Endothelial cell of umbilical vein (primary cell): Measurements from ENCODE around the gene CCDC187. TPM values are rescaled to one million over a fixed set of nuclear protein-coding genes. Genes with fewer than 3 reads are reported as not detected.

Experiments
- BruUV-seq: library from RNA; stranded (reverse); fragments of 400-500 nt; replicated peaks from 2 replicates; lab custom pipeline; 2021; lab: Mats Ljungman, UMichigan
- CTCF ChIA-PET: fragments of 300-600, 350-600 bp; sonication (Branson Sonifier 250); formaldehyde crosslinking; loops from one replicate; lab custom pipeline; 2021; ENCODE audit warnings: antibody characterized with exemption, inconsistent platforms; lab: Charles Lee
- POLR2A ChIA-PET: fragments of 300-600, 350-600 bp; sonication (Branson Sonifier 250); formaldehyde crosslinking; loops from one replicate; lab custom pipeline; 2021; ENCODE audit warnings: antibody characterized with exemption, inconsistent platforms; lab: Charles Lee
- DNase-seq: peaks from one replicate; pipeline ENCODE4 v3.0.0-alpha.2; 2011; ENCODE audit warnings: low read depth, low spot score
- FAIRE-seq: peaks from 2 replicates; lab custom pipeline; 2011; peaks lifted over from hg19 to GRCh38; lab: Jason Lieb, UNC
- H2AFZ ChIP-seq: 2 replicates; pipeline ENCODE4 v1.6.0; 2012; ENCODE audit warnings: low read depth, low read length, control low read depth, inconsistent platforms
- H3K27ac ChIP-seq: 2 replicates; pipeline ENCODE4 v1.5.1; 2011; ENCODE audit warnings: low read depth, mild to moderate bottlenecking, control low read depth, low read length, moderate library complexity; ENCODE audit not compliant: insufficient read depth
- H3K27me3 ChIP-seq, 2 experiments: 2 replicates each; pipeline versions ENCODE4 v1.6.0 to v1.6.1; 2011; ENCODE audit warnings: low read length in 2 of 2, mixed read lengths in 1 of 2; ENCODE audit not compliant: control insufficient read depth in 2 of 2, insufficient read depth in 2 of 2
- H3K36me3 ChIP-seq, 2 experiments: 2 replicates in 1 of 2; 3 replicates in 1 of 2; pipeline ENCODE4 v1.5.1; 2011; ENCODE audit warnings: low read length in 2 of 2, mild to moderate bottlenecking in 1 of 2, moderate library complexity in 1 of 2; ENCODE audit not compliant: control insufficient read depth in 2 of 2, insufficient read depth in 2 of 2; ENCODE audit errors: extremely low read depth in 1 of 2
- H3K4me1 ChIP-seq: 3 replicates; pipeline ENCODE4 v1.5.1; 2011; ENCODE audit warnings: mild to moderate bottlenecking, low read length; ENCODE audit not compliant: control insufficient read depth, insufficient read depth; ENCODE audit errors: extremely low read depth
- H3K4me2 ChIP-seq: 2 replicates; pipeline ENCODE4 v1.6.1; 2011; ENCODE audit warnings: low read length, control low read depth, mixed read lengths; ENCODE audit not compliant: insufficient read depth
- H3K4me3 ChIP-seq, 3 experiments: fragments of 200-600 bp in 1 of 3; sonication (generic), shearing (Covaris generic) in 1 of 3; replicated peaks in 1 of 3; 2 replicates each; pipeline ENCODE4 v1.5.1; 2011 to 2016; ENCODE audit warnings: control low read depth in 3 of 3, low read length in 3 of 3, mild to moderate bottlenecking in 2 of 3, inconsistent platforms in 1 of 3, low read depth in 1 of 3, moderate library complexity in 1 of 3; ENCODE audit not compliant: insufficient read depth in 1 of 3
- H3K79me2 ChIP-seq: 2 replicates; pipeline ENCODE4 v1.6.0; 2012; ENCODE audit warnings: low read length, inconsistent platforms; ENCODE audit not compliant: control insufficient read depth, insufficient read depth
- H3K9ac ChIP-seq: replicated peaks from 2 replicates; pipeline ENCODE3; 2011; ENCODE audit warnings: low read length, control low read depth; ENCODE audit not compliant: insufficient read depth; ENCODE audit errors: extremely low read depth
- H3K9me1 ChIP-seq: replicated peaks from 3 replicates; pipeline ENCODE4 v1.6.0; 2011; ENCODE audit warnings: mild to moderate bottlenecking, low read length; ENCODE audit not compliant: control insufficient read depth, insufficient read depth; ENCODE audit errors: extremely low read depth
- H3K9me3 ChIP-seq: replicated peaks from 2 replicates; pipeline ENCODE4 v1.5.1; 2012; ENCODE audit warnings: low read length, inconsistent platforms; ENCODE audit not compliant: control insufficient read depth, insufficient read depth
- H4K20me1 ChIP-seq: replicated peaks from 2 replicates; pipeline ENCODE3; 2011; ENCODE audit warnings: mild to moderate bottlenecking, low read length; ENCODE audit not compliant: control insufficient read depth, insufficient read depth; ENCODE audit errors: extremely low read depth
- CTCF ChIP-seq, 2 donors: IDR thresholded peaks; 1 replicate in 1 of 2; 2 replicates in 1 of 2; pipeline ENCODE4 v1.5.1; 2011; ENCODE audit warnings: low read length in 2 of 2, mild to moderate bottlenecking in 2 of 2, moderate library complexity in 2 of 2, control low read depth in 1 of 2, inconsistent platforms in 1 of 2, low read depth in 1 of 2; ENCODE audit not compliant: insufficient read depth in 1 of 2; ENCODE audit errors: extremely low read depth in 1 of 2
- EZH2 ChIP-seq: IDR thresholded peaks from 2 replicates; pipeline ENCODE4 v1.6.1; 2012; ENCODE audit warnings: borderline replicate concordance, low read depth, mild to moderate bottlenecking, moderate library complexity, low read length, inconsistent platforms; ENCODE audit not compliant: severe bottlenecking
- FOS ChIP-seq: IDR thresholded peaks from 2 replicates; pipeline ENCODE4 v1.6.1; 2011; ENCODE audit warnings: mild to moderate bottlenecking, low read length, moderate library complexity, borderline replicate concordance; ENCODE audit not compliant: insufficient read depth
- GATA2 ChIP-seq: IDR thresholded peaks from 2 replicates; pipeline ENCODE4 v1.7.0; 2011; ENCODE audit warnings: low read depth, mild to moderate bottlenecking, moderate library complexity, mixed read lengths, low read length; ENCODE audit not compliant: insufficient read length, insufficient read depth
- JUN ChIP-seq: IDR thresholded peaks from 2 replicates; pipeline ENCODE4 v1.6.1; 2011; ENCODE audit warnings: borderline replicate concordance, low read depth; ENCODE audit not compliant: insufficient read length, insufficient read depth
- MAX ChIP-seq: IDR thresholded peaks from 2 replicates; pipeline ENCODE4 v1.6.1; 2011; ENCODE audit not compliant: insufficient read depth, insufficient read length
- MYC ChIP-seq: IDR thresholded peaks from one replicate; pipeline ENCODE4 v1.6.1; 2011; ENCODE audit warnings: mild to moderate bottlenecking, low read depth, low read length
- POLR2A ChIP-seq: IDR thresholded peaks from 2 replicates; pipeline ENCODE4 v1.6.1; 2012; ENCODE audit warnings: low read depth, mild to moderate bottlenecking, control low read depth, low read length
- POLR2AphosphoS5 ChIP-seq: IDR thresholded peaks from 2 replicates; pipeline ENCODE4 v1.6.1; 2012; ENCODE audit warnings: low read depth, mild to moderate bottlenecking, control low read depth, low read length, moderate library complexity; ENCODE audit not compliant: insufficient read depth
- dilution Hi-C: fragments of 300-500 bp; cut with MboI; formaldehyde crosslinking; loops from one replicate; pipeline ENCODE4 v1.15.0; 2019; ENCODE audit warnings: low sequenced_read_pairs; ENCODE audit not compliant: extremely low pct_ligation_motif_present
- intact Hi-C: fragments of 100-400 bp; cut with micrococcal nuclease; formaldehyde crosslinking; loops from one replicate; pipeline ENCODE4 v1.10.0; 2022
- polyA plus RNA-seq, 4 experiments: library from polyadenylated mRNA; depleted of rRNA in 3 of 4; stranded (reverse) in 3 of 4; unstranded in 1 of 4; fragments of >200 nt; gene quantifications; 2 replicates each; pipeline versions ENCODE4 v1.2.1 to v1.2.3, GENCODE V29; 2011 to 2012; ENCODE audit warnings: missing spikeins in 1 of 4
- total RNA-seq: library from RNA; stranded (reverse); gene quantifications from 2 replicates; pipeline ENCODE4 v1.2.3, GENCODE V29; 2021

The CCDC187 gene
- total and polyA plus RNA-seq, 2 donors (not counting 3 experiments of a cell fraction or from before 2014, with no cell fraction given): not detected

GRCh38 chr9:136218271-136218670 is 85.6 kb downstream of the CCDC187 start:
- no peaks in the 10 kb centered on the region for H3K9me3 ChIP-seq
- BruUV-seq: no TSS peak
- intact Hi-C loops (no loop called here), dilution Hi-C loops (no loop called here)
- H3K27me3 ChIP-seq: no peaks in the 10 kb centered on the region
- no peak overlapping the region for H2AFZ ChIP-seq
- no peaks in the 10 kb centered on the region for H3K79me2 ChIP-seq
- no peak overlapping the region for H3K9ac ChIP-seq
- no peak overlapping the region for H3K4me3 ChIP-seq
- H3K4me2 ChIP-seq: no peak overlapping the region
- no peaks in the 10 kb centered on the region for H3K36me3 ChIP-seq
- FAIRE-seq (no peak), DNase-seq (no peak)
- H3K27ac ChIP-seq: no peak overlapping the region
- no peaks in the 10 kb centered on the region for H4K20me1 ChIP-seq
- H3K9me1 ChIP-seq: no peaks in the 10 kb centered on the region
- ChIA-PET POLR2A (no interaction called here), CTCF (interaction anchor here (1.2 to 2.7 kb wide), 5 partner anchors 29 to 129 kb away, joined by 3 to 11 read pairs (median 6); no protein-coding TSS in a partner anchor)
- H3K4me1 ChIP-seq: no peaks in the 10 kb centered on the region
- TF ChIP-seq JUN (no peak), EZH2 (no peak), POLR2AphosphoS5 (no peak), MAX (no peak), CTCF (IDR thresholded peaks at IDR 0.05; ENCODE audit: extremely low read depth in 1 of 2, insufficient read depth in 1 of 2, low read depth in 1 of 2, low read length in 2 of 2) (no peak), GATA2 (no peak), MYC (no peak), POLR2A (no peak), FOS (no peak)
